ENCODE results near the gene GALT. TPM values are rescaled to one million over a fixed set of nuclear protein-coding genes. Genes with fewer than 3 reads are reported as not detected.

GALT gene
- total and polyA plus RNA-seq, 2 of the 13 experiments (the other 11 are each of a cell fraction or from before 2014, with no cell fraction given), result 40.4 to 46.3 TPM

- TF ChIP-seq MNT (IDR thresholded peaks at IDR 0.05) (no peak), PATZ1 (CRISPR knock-in tag; IDR thresholded peaks at IDR 0.05) (peak; percentile 58), ELK4 (CRISPR knock-in tag; IDR thresholded peaks at IDR 0.05; ENCODE audit: borderline replicate concordance) (no peak), TBX3 (IDR thresholded peaks at IDR 0.05; ENCODE audit: borderline replicate concordance) (no peak), ZNF530 (CRISPR knock-in tag; IDR thresholded peaks at IDR 0.05; ENCODE audit: low read depth) (no peak), KLF12 (CRISPR knock-in tag; IDR thresholded peaks at IDR 0.05; ENCODE audit: borderline replicate concordance) (no peak), MTF1 (CRISPR knock-in tag; IDR thresholded peaks at IDR 0.05) (no peak), KLF16 (CRISPR knock-in tag; IDR thresholded peaks at IDR 0.05) (0 out of 4 replicates have a peak, but pooled peaks of 1 of the 2 experiments have one; percentile 35), MEIS1 (CRISPR knock-in tag; IDR thresholded peaks at IDR 0.05; ENCODE audit: borderline replicate concordance) (peak; percentile 85; the same call in 1 of the 2 replicates), HOXA5 (CRISPR knock-in tag; IDR thresholded peaks at IDR 0.05) (no peak), ZNF513 (CRISPR knock-in tag; conservative IDR thresholded peaks at IDR 0.05) (no peak), NFE2L2 (IDR thresholded peaks at IDR 0.05; ENCODE audit: low read length) (no peak), ZKSCAN5 (CRISPR knock-in tag; IDR thresholded peaks at IDR 0.05) (no peak), SALL1 (CRISPR knock-in tag; IDR thresholded peaks at IDR 0.05) (peak; percentile 91), KDM3A (CRISPR knock-in tag; IDR thresholded peaks at IDR 0.05; ENCODE audit: low read depth) (0 out of 2 replicates have a peak, but pooled peaks have one; percentile 52), HNF4G (IDR thresholded peaks at IDR 0.05; ENCODE audit: borderline replicate concordance, low read depth, low read length) (peak; percentile 81), HNF4G (CRISPR knock-in tag; IDR thresholded peaks at IDR 0.05; ENCODE audit: borderline replicate concordance, low read depth) (peak; percentile 52; the same call in 1 of the 2 replicates), POLR2AphosphoS2 (IDR thresholded peaks at IDR 0.05; ENCODE audit: low read depth, low read length) (no peak), IKZF4 (CRISPR knock-in tag; IDR thresholded peaks at IDR 0.05; ENCODE audit: borderline replicate concordance, low read depth, not compliant biosample characterization) (no peak), PRDM4 (CRISPR knock-in tag; IDR thresholded peaks at IDR 0.05; ENCODE audit: borderline replicate concordance) (no peak)
Observed at GRCh38 chr9:34688329-34689115, 42.0 kb downstream of the GALT start (continued).

All from HepG2 (cell line).